ENCODE results near the gene HAAO.

HAAO gene

DNA sequence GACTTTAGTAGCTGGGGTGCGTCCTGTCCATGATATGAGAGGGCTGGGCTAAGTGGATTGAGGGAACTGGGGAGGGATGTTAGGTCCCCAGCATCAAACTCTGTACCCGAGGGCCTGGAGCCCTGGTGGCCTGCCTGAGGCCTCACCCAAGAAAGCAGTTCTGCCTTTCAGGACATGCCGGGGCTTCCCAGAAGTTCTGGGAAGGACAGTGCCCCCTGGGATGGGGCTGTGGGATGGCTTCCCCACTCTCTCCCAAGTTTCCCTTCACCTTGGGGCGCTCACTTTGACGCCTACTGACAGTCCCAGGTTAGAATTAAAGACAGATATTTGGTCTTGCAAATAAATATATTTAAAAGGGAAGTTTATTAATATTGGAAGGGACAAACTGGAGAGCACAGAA, 30.2 kb downstream of the HAAO start:
- H3K4me2 ChIP-seq (ENCODE audit: low read depth, low read length, poor library complexity, severe bottlenecking) = no peak overlapping the region
- no peaks in the 10 kb centered on the region for H3K9me2 ChIP-seq (replicated peaks; ENCODE audit: low read depth, low read length)
- H3K9me3 ChIP-seq (ENCODE audit: insufficient read depth, low read depth, low read length) = no peaks in the 10 kb centered on the region
- H2AFZ ChIP-seq (ENCODE audit: low read length) = no peak overlapping the region
- H4K20me1 ChIP-seq (ENCODE audit: insufficient read depth, low read length, poor library complexity, severe bottlenecking) = no peaks in the 10 kb centered on the region
- H3K27me3 ChIP-seq (ENCODE audit: insufficient read depth, low read length, poor library complexity, severe bottlenecking) = no peaks in the 10 kb centered on the region
- H3F3A ChIP-seq (ENCODE audit: low read depth) = no peaks in the 10 kb centered on the region
- peaks cover 1% of the 10 kb centered on the region for H3K4me1 ChIP-seq (ENCODE audit: insufficient read depth, low read length, poor library complexity, severe bottlenecking)
- no peak overlapping the region for H3K4me3 ChIP-seq (ENCODE audit: low read length, poor library complexity, severe bottlenecking)
- H3K79me2 ChIP-seq (ENCODE audit: insufficient read depth, low read length) = no peaks in the 10 kb centered on the region
- TF ChIP-seq, protein P1, sequence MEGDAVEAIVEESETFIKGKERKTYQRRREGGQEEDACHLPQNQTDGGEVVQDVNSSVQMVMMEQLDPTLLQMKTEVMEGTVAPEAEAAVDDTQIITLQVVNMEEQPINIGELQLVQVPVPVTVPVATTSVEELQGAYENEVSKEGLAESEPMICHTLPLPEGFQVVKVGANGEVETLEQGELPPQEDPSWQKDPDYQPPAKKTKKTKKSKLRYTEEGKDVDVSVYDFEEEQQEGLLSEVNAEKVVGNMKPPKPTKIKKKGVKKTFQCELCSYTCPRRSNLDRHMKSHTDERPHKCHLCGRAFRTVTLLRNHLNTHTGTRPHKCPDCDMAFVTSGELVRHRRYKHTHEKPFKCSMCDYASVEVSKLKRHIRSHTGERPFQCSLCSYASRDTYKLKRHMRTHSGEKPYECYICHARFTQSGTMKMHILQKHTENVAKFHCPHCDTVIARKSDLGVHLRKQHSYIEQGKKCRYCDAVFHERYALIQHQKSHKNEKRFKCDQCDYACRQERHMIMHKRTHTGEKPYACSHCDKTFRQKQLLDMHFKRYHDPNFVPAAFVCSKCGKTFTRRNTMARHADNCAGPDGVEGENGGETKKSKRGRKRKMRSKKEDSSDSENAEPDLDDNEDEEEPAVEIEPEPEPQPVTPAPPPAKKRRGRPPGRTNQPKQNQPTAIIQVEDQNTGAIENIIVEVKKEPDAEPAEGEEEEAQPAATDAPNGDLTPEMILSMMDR (conservative IDR thresholded peaks at IDR 0.05; ENCODE audit: low read length) = no peak
- no peak for TF ChIP-seq EZH2phosphoT487 (IDR thresholded peaks at IDR 0.05; ENCODE audit: borderline replicate concordance)
- H3K36me3 ChIP-seq (ENCODE audit: insufficient read depth, low read length) = no peaks in the 10 kb centered on the region
- no peak overlapping the region for H3K9ac ChIP-seq (ENCODE audit: low read depth, low read length, poor library complexity, severe bottlenecking)

DNA sequence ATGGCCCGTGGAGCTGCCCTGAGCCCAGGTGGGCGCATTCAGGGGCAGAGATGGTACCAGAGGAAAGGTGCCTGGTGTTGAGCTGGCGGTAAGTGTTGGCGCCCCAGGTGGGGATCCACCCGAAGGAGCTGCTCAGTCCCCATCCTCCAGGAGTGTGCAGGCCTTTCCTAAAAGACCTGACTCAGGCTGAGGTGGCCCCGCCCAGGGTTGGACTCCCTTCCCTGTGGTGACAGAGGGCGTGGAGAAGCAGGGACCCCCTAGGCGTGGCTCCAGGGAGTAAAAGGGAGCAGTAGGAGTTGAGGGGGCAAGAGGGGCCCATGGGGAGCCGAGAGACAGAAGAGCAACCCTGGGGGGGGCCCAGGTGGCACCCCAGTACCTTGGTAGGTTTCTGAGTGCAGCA, 30.8 kb downstream of the HAAO start:
- H3K9me2 ChIP-seq (replicated peaks; ENCODE audit: low read depth, low read length) = no peaks in the 10 kb centered on the region
- H3K4me1 ChIP-seq (ENCODE audit: insufficient read depth, low read length, poor library complexity, severe bottlenecking) = peaks cover 4% of the 10 kb centered on the region
- H3K4me3 ChIP-seq (ENCODE audit: low read length, poor library complexity, severe bottlenecking) = no peak overlapping the region
- H3K9ac ChIP-seq (ENCODE audit: low read depth, low read length, poor library complexity, severe bottlenecking) = no peak overlapping the region
- H3F3A ChIP-seq (ENCODE audit: low read depth) = no peaks in the 10 kb centered on the region
- H3K79me2 ChIP-seq (ENCODE audit: insufficient read depth, low read length) = no peaks in the 10 kb centered on the region
- no peak for TF ChIP-seq EZH2phosphoT487 (IDR thresholded peaks at IDR 0.05; ENCODE audit: borderline replicate concordance)
- TF ChIP-seq, protein P1 (conservative IDR thresholded peaks at IDR 0.05; ENCODE audit: low read length) = no peak
- no peaks in the 10 kb centered on the region for H3K9me3 ChIP-seq (ENCODE audit: insufficient read depth, low read depth, low read length)
- H2AFZ ChIP-seq (ENCODE audit: low read length) = no peak overlapping the region
- no peak overlapping the region for H3K4me2 ChIP-seq (ENCODE audit: low read depth, low read length, poor library complexity, severe bottlenecking)
- no peaks in the 10 kb centered on the region for H4K20me1 ChIP-seq (ENCODE audit: insufficient read depth, low read length, poor library complexity, severe bottlenecking)
- H3K36me3 ChIP-seq (ENCODE audit: insufficient read depth, low read length) = no peaks in the 10 kb centered on the region
- no peaks in the 10 kb centered on the region for H3K27me3 ChIP-seq (ENCODE audit: insufficient read depth, low read length, poor library complexity, severe bottlenecking)

DNA sequence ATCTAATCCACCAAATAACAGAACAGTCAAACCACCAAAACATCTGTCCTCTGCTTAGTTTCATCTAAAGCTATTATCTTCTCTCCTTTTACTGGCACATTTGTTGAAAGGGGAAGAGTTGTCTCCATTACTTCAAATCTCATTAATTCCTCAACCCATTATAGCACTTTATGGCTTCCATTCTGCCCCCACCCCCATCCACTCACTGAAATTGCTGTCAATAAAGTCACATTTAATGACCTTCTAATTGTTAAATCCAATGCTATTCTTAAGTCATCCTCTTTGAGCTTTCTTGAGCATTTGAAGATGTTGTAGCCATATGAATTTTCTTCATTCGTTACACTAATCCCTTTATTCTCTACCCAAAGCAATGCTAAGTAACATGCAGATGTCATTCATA, 33.6 kb downstream of the HAAO start:
- no peaks in the 10 kb centered on the region for H3K9me3 ChIP-seq (ENCODE audit: insufficient read depth, low read depth, low read length)
- H3K4me1 ChIP-seq (ENCODE audit: insufficient read depth, low read length, poor library complexity, severe bottlenecking) = peaks cover 4% of the 10 kb centered on the region
- no peaks in the 10 kb centered on the region; the same call in 1 of the 2 replicates for H3K36me3 ChIP-seq (ENCODE audit: insufficient read depth, low read length)
- no peak overlapping the region for H3K9ac ChIP-seq (ENCODE audit: low read depth, low read length, poor library complexity, severe bottlenecking)
- H3K9me2 ChIP-seq (replicated peaks; ENCODE audit: low read depth, low read length) = no peaks in the 10 kb centered on the region
- H2AFZ ChIP-seq (ENCODE audit: low read length) = no peak overlapping the region
- no peaks in the 10 kb centered on the region for H3K79me2 ChIP-seq (ENCODE audit: insufficient read depth, low read length)
- TF ChIP-seq, protein P1 (conservative IDR thresholded peaks at IDR 0.05; ENCODE audit: low read length) = no peak
- no peak for TF ChIP-seq EZH2phosphoT487 (IDR thresholded peaks at IDR 0.05; ENCODE audit: borderline replicate concordance)
- no peaks in the 10 kb centered on the region for H3F3A ChIP-seq (ENCODE audit: low read depth)
- no peaks in the 10 kb centered on the region for H3K27me3 ChIP-seq (ENCODE audit: insufficient read depth, low read length, poor library complexity, severe bottlenecking)
- no peak overlapping the region for H3K4me3 ChIP-seq (ENCODE audit: low read length, poor library complexity, severe bottlenecking)
- no peaks in the 10 kb centered on the region for H4K20me1 ChIP-seq (ENCODE audit: insufficient read depth, low read length, poor library complexity, severe bottlenecking)
- H3K4me2 ChIP-seq (ENCODE audit: low read depth, low read length, poor library complexity, severe bottlenecking) = no peak overlapping the region
